Esophagus squamous epithelium (tissue), 5 donors: Measurements from ENCODE around the gene VEZF1. TPM values are rescaled to one million over a fixed set of nuclear protein-coding genes. Genes with fewer than 3 reads are reported as not detected.

ENCODE experiments used
- DNase-seq: peaks from one replicate; lab custom pipeline; 2025; lab: John Stamatoyannopoulos, UW
- H3K27ac ChIP-seq, 4 donors: fragments of 200-600 bp; sonication (generic); one replicate each; pipeline ENCODE4 v1.5.1; 2016 to 2019; ENCODE audit warnings: mild to moderate bottlenecking in 1 of 4
- H3K27me3 ChIP-seq, 4 donors: fragments of 200-600 bp; sonication (generic); 1 replicate in 3 of 4; 2 replicates in 1 of 4; pipeline versions ENCODE4 v1.5.1 to v1.6.0; 2017 to 2021; ENCODE audit warnings: antibody characterized with exemption in 1 of 4
- H3K36me3 ChIP-seq, 3 donors: fragments of 200-600 bp; sonication (generic); one replicate each; pipeline ENCODE4 v1.5.1; 2016 to 2019
- H3K4me1 ChIP-seq, 3 donors: fragments of 200-600 bp; sonication (generic); one replicate each; pipeline ENCODE4 v1.5.1; 2017 to 2019
- H3K4me3 ChIP-seq, 4 donors: fragments of 200-600 bp; sonication (generic); 1 replicate in 3 of 4; 2 replicates in 1 of 4; pipeline ENCODE4 v1.5.1; 2016 to 2019; ENCODE audit warnings: mild to moderate bottlenecking in 2 of 4, moderate library complexity in 1 of 4
- H3K9me3 ChIP-seq, 3 donors: fragments of 200-600 bp; sonication (generic); one replicate each; pipeline ENCODE4 v1.5.1; 2016 to 2019
- CTCF ChIP-seq, 6 experiments: fragments of 450-650 bp in 4 of 6; fragments of 200-600 bp in 2 of 6; sonication (generic) in 2 of 6; IDR thresholded peaks; one replicate each; pipeline ENCODE4 v1.5.1; 2016 to 2019; ENCODE audit warnings: antibody characterized with exemption in 6 of 6, mild to moderate bottlenecking in 4 of 6, moderate library complexity in 4 of 6
- POLR2A ChIP-seq, 4 donors: fragments of 450-650 bp; IDR thresholded peaks; one replicate each; pipeline ENCODE4 v1.6.1; 2017; ENCODE audit warnings: antibody characterized with exemption in 4 of 4, mild to moderate bottlenecking in 4 of 4, moderate library complexity in 3 of 4
- WGBS, 2 donors: methylation state at CpG; one replicate each; pipeline ENCODE4 v1.1.5; 2018; 5-methylcytosine and 5-hydroxymethylcytosine counted together
- intact Hi-C: fragments of 100-400 bp; cut with DNase I; formaldehyde crosslinking; loops from one replicate; pipeline ENCODE4 v1.15.0; 2022
- total RNA-seq, 4 donors: library from RNA; depleted of rRNA; stranded (reverse); fragments of >200 nt; gene quantifications; one replicate each; pipeline ENCODE4 v1.1.0, GENCODE V29; 2016
- donor health status: DM: yes; HTN: yes; CAD: no.

VEZF1 gene
- total RNA-seq, 4 donors from 2014 or later = 20.3 to 61.4 (median 27.4) TPM

- no peaks in the 10 kb centered on the region for H3K9me3 ChIP-seq
- TF ChIP-seq POLR2A (IDR thresholded peaks at IDR 0.05) (no peak), CTCF (IDR thresholded peaks at IDR 0.05) (no peak)
- no peak overlapping the region for H3K4me3 ChIP-seq
- H3K27me3 ChIP-seq = peaks cover 0 to 8% (median 0%) of the 10 kb centered on the region in 4 donors
- DNase-seq = no peak
- H3K36me3 ChIP-seq = no peaks in the 10 kb centered on the region
- no peak overlapping the region for H3K27ac ChIP-seq
- intact Hi-C loops = no loop called here
- peaks cover 3 to 26% (median 6%) of the 10 kb centered on the region in 3 donors for H3K4me1 ChIP-seq
Observed at GRCh38 chr17:58019521-58019920, 31.5 kb upstream of the VEZF1 start.

GRCh38 chr17:58019039-58019438 is 31.0 kb upstream of the VEZF1 start:
- no peaks in the 10 kb centered on the region for H3K36me3 ChIP-seq
- 22 to 29% methylated on average over 3 of the region's 3 CpGs for WGBS, 2 donors
- no peak overlapping the region for H3K27ac ChIP-seq
- DNase-seq = no peak
- intact Hi-C loops = no loop called here
- H3K27me3 ChIP-seq = peaks cover 0 to 4% (median 0%) of the 10 kb centered on the region in 4 donors
- H3K4me3 ChIP-seq = no peak overlapping the region
- TF ChIP-seq POLR2A (IDR thresholded peaks at IDR 0.05) (no peak), CTCF (IDR thresholded peaks at IDR 0.05) (no peak)
- no peaks in the 10 kb centered on the region for H3K9me3 ChIP-seq
- peaks cover 3 to 26% (median 6%) of the 10 kb centered on the region in 3 donors for H3K4me1 ChIP-seq

- no peak overlapping the region for H3K4me3 ChIP-seq
- no peak overlapping the region for H3K27ac ChIP-seq
- H3K27me3 ChIP-seq = no peaks in the 10 kb centered on the region
- peaks cover 0 to 4% (median 1%) of the 10 kb centered on the region in 3 donors for H3K36me3 ChIP-seq
- 94 to 95% methylated on average over 10 of the region's 10 CpGs for WGBS, 2 donors
- H3K4me1 ChIP-seq = peaks cover 12 to 21% (median 14%) of the 10 kb centered on the region in 3 donors
- intact Hi-C loops = no loop called here
- no peak for DNase-seq
- TF ChIP-seq POLR2A (IDR thresholded peaks at IDR 0.05) (no peak), CTCF (IDR thresholded peaks at IDR 0.05) (no peak)
- H3K9me3 ChIP-seq = no peaks in the 10 kb centered on the region
Observed at GRCh38 chr17:58010067-58010799, 22.2 kb upstream of the VEZF1 start.

GRCh38 chr17:58007781-58008706 is 20.0 kb upstream of the VEZF1 start:
- Histone ChIP-seq H3K9me3 (no peaks in the 10 kb centered on the region), H3K36me3 (peaks cover 0 to 25% (median 14%) of the 10 kb centered on the region in 3 donors), H3K4me1 (peaks cover 15 to 43% (median 33%) of the 10 kb centered on the region in 3 donors), H3K27me3 (no peaks in the 10 kb centered on the region), H3K4me3 (peak overlapping the region; percentile 76 to 100 (median 92)), H3K27ac (peak overlapping the region; percentile 96 to 100 (median 99))
- DNase-seq = no peak
- WGBS, 2 donors = 26 to 28% methylated on average over 44 to 46 of the region's 47 CpGs
- peak in 1 of 6 experiments; percentile 3 for TF ChIP-seq CTCF (IDR thresholded peaks at IDR 0.05)
- TF ChIP-seq POLR2A (IDR thresholded peaks at IDR 0.05) = no peak
- intact Hi-C loops = loop anchor here (5.0 kb wide), 2 partner anchors 74 to 104 kb away; partner anchors contain the start of gene DYNLL2
